Ovary (tissue), 3 donors: Measurements from ENCODE around the gene TMEM235.

Experiments used
- POLR2A ChIP-seq: fragments of 450-650 bp; IDR thresholded peaks from one replicate; pipeline ENCODE4 v1.6.1; 2017; ENCODE audit warnings: antibody characterized with exemption, mild to moderate bottlenecking, moderate library complexity
- TF ChIP-seq, protein P1 (sequence below), 3 donors: fragments of 450-650 bp in 2 of 3; fragments of 200-600 bp in 1 of 3; IDR thresholded peaks; one replicate each; pipeline versions ENCODE4 v1.5.1 to v1.8.0; 2016 to 2022; ENCODE audit warnings: antibody characterized with exemption in 3 of 3, mild to moderate bottlenecking in 1 of 3
- donor health status: DM: no; HTN: no; CAD: no.

DNA sequence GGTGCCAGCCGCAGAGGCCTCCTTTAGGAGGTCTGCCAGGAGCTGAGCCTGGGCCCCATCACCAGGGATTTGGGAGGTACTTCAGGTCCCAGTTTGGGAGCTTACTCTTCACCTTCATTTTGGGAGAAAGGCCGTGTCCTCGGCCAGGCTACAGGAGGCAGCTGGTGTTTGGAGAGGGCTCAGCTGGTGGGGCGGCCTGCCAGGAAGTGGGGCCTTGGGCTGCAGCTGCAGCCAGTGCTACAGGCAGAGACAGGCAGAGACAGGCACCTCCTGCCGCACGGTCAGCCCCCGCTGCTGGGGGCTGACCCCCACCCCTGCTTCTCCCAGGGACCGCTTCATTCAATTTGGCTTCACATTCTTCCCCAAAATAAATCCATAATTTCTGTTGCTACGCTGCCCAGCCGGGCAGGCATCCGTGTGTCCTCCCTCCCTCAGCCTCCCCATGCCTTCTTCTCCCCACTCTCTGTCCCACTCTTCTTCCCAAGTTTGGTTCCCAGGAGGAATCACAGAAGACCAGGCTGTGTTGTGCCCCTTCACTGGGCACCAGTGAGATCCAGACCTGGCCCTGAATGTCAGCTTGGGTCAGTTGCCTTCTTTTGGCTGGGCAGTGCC is 6.1 kb downstream of the TMEM235 start:
- TF ChIP-seq, protein P1, sequence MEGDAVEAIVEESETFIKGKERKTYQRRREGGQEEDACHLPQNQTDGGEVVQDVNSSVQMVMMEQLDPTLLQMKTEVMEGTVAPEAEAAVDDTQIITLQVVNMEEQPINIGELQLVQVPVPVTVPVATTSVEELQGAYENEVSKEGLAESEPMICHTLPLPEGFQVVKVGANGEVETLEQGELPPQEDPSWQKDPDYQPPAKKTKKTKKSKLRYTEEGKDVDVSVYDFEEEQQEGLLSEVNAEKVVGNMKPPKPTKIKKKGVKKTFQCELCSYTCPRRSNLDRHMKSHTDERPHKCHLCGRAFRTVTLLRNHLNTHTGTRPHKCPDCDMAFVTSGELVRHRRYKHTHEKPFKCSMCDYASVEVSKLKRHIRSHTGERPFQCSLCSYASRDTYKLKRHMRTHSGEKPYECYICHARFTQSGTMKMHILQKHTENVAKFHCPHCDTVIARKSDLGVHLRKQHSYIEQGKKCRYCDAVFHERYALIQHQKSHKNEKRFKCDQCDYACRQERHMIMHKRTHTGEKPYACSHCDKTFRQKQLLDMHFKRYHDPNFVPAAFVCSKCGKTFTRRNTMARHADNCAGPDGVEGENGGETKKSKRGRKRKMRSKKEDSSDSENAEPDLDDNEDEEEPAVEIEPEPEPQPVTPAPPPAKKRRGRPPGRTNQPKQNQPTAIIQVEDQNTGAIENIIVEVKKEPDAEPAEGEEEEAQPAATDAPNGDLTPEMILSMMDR (IDR thresholded peaks at IDR 0.05): no peak
- no peak for TF ChIP-seq POLR2A
